MV-4-11 (cell line): ENCODE results near the gene HMX1.

Experiments used
- DNase-seq: peaks from one replicate; lab custom pipeline; 2025; lab: John Stamatoyannopoulos, UW

Gene HMX1

DNA sequence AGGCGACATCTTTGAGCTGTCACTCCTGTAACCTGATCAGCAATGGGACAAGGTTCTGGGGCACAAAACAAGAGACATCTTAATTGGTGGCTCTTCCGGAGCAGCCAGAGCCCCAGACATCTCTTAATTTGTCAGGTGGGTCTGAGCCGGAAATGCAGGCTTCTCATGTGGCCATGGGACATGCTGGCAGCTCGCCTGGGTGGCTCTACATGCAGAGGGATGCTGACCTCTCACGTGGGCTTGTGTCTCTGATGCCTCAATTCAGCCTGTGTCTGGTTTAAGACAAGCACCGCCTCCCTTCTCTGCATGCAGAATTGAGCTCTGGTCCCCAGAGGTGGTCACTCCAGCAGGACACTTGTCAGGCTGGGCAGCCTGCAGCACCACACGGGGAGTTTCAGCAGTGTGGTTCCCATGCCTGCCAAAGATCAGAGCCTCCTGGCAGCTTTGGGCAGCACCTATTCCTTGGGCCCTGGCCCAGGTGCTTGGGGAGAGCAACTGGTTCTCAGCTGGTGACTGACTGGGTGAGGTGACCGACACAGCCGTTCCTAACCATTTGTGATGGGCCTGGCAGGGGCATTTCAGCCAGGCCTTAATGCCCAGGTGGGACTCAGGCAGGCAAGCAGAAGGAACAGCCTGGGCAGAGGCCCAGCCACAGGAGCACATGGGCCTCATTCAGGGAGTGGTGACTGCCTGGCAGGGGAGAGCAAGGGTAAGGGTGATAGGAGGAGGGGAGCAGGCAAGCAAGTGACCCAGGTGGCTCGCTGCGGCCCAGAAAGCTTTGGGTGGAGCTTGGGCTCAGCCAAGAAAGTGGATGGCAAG is 53.4 kb downstream of the HMX1 start:
- no peak for DNase-seq

GRCh38 chr4:8817813-8818062 is 53.9 kb downstream of the HMX1 start:
- no peak for DNase-seq

GRCh38 chr4:8817096-8817812 is 54.4 kb downstream of the HMX1 start:
- no peak for DNase-seq
